Neural progenitor cell (in vitro differentiated cells): ENCODE results near the gene MYB. TPM values are rescaled to one million over a fixed set of nuclear protein-coding genes. Genes with fewer than 3 reads are reported as not detected.
"Not testable (repeated sequence)": the region's sequence is repeated elsewhere in the genome, so short reads cannot be mapped to it uniquely, and the experiment has no call there.

ENCODE experiments used
- DNase-seq: peaks from one replicate; pipeline ENCODE4 v3.0.0-alpha.2; 2016; ENCODE audit warnings: low spot score
- H2AFZ ChIP-seq: fragments of 200-600 bp; sonication (generic); replicated peaks from 2 replicates; pipeline ENCODE4 v1.6.1; 2016; ENCODE audit warnings: antibody characterized with exemption
- H3F3A ChIP-seq: fragments of 200-600 bp; sonication (generic); 2 replicates; pipeline ENCODE4 v1.6.1; 2016; ENCODE audit warnings: antibody characterized with exemption, low read depth
- H3K27ac ChIP-seq: fragments of 200-600 bp; sonication (generic); 2 replicates; pipeline ENCODE4 v1.5.1; 2016; ENCODE audit warnings: mild to moderate bottlenecking
- H3K27me3 ChIP-seq: fragments of 200-600 bp; sonication (generic); 2 replicates; pipeline ENCODE4 v1.6.1; 2016; ENCODE audit warnings: mild to moderate bottlenecking, moderate library complexity
- H3K36me3 ChIP-seq: fragments of 200-600 bp; sonication (generic); 2 replicates; pipeline ENCODE4 v1.5.1; 2016
- H3K4me1 ChIP-seq: fragments of 200-600 bp; sonication (generic); 2 replicates; pipeline ENCODE4 v1.6.1; 2016; ENCODE audit warnings: mixed run types
- H3K4me2 ChIP-seq: fragments of 200-600 bp; sonication (generic); 2 replicates; pipeline ENCODE4 v1.6.1; 2016
- H3K4me3 ChIP-seq: fragments of 200-600 bp; sonication (generic); 2 replicates; pipeline ENCODE4 v1.5.1; 2016
- H3K79me2 ChIP-seq: fragments of 200-600 bp; sonication (generic); 2 replicates; pipeline ENCODE4 v1.6.1; 2016; ENCODE audit warnings: low read depth
- H3K9ac ChIP-seq: fragments of 200-600 bp; sonication (generic); 2 replicates; pipeline ENCODE4 v1.6.1; 2016
- H3K9me3 ChIP-seq: fragments of 200-600 bp; sonication (generic); 2 replicates; pipeline ENCODE4 v1.5.1; 2016; ENCODE audit warnings: low read depth
- H4K20me1 ChIP-seq: fragments of 200-600 bp; sonication (generic); 2 replicates; pipeline ENCODE4 v1.6.1; 2016; ENCODE audit warnings: low read depth
- H3K27ac Mint-ChIP-seq: 3 replicates; pipeline ENCODE4 v1.8.0; 2021; ENCODE audit warnings: mixed read lengths
- H3K27me3 Mint-ChIP-seq: 2 replicates; pipeline ENCODE4 v1.8.0; 2022; ENCODE audit warnings: low read depth, mild to moderate bottlenecking, inconsistent platforms, moderate library complexity, mixed read lengths; ENCODE audit not compliant: insufficient read depth
- H3K36me3 Mint-ChIP-seq: 3 replicates; pipeline ENCODE4 v1.8.0; 2021; ENCODE audit warnings: mixed read lengths
- H3K4me1 Mint-ChIP-seq: 3 replicates; pipeline ENCODE4 v1.8.0; 2021; ENCODE audit warnings: mixed read lengths
- H3K4me3 Mint-ChIP-seq: 3 replicates; pipeline ENCODE4 v1.8.0; 2021; ENCODE audit warnings: mild to moderate bottlenecking, moderate library complexity, mixed read lengths
- H3K9me3 Mint-ChIP-seq: 3 replicates; pipeline ENCODE4 v1.8.0; 2020; ENCODE audit warnings: mixed read lengths
- CTCF ChIP-seq: fragments of 200-600 bp; sonication (generic); IDR thresholded peaks from 2 replicates; pipeline ENCODE4 v1.5.1; 2017; ENCODE audit warnings: antibody characterized with exemption, mild to moderate bottlenecking
- EZH2 ChIP-seq: fragments of 200-600 bp; sonication (generic); IDR thresholded peaks from 2 replicates; pipeline ENCODE4 v1.6.1; 2017; ENCODE audit warnings: antibody characterized with exemption, mild to moderate bottlenecking, moderate library complexity
- EZH2phosphoT487 ChIP-seq: fragments of 200-600 bp; sonication (generic); IDR thresholded peaks from 2 replicates; pipeline ENCODE4 v1.6.1; 2017; ENCODE audit warnings: antibody characterized with exemption
- total RNA-seq: library from RNA; depleted of rRNA; stranded (reverse); fragments of >200 nt; gene quantifications from 2 replicates; pipeline ENCODE4 v1.2.3, GENCODE V29; 2015; ENCODE audit warnings: low replicate concordance

Gene MYB
- total RNA-seq, 1 donor from 2014 or later, result 3.0 TPM

GRCh38 chr6:135147637-135148592, 33.2 kb upstream of the MYB start:
- no peak overlapping the region for H3K4me3 ChIP-seq
- H3K27ac Mint-ChIP-seq, result no peak overlapping the region

GRCh38 chr6:135148889-135149288, 32.2 kb upstream of the MYB start:
- Histone ChIP-seq H3F3A (no peaks in the 10 kb centered on the region), H3K36me3 (no peaks in the 10 kb centered on the region), H3K4me2 (no peak overlapping the region), H3K9ac (no peak overlapping the region), H3K4me1 (peaks cover 11% of the 10 kb centered on the region), H3K27ac (no peak overlapping the region), H3K4me3 (no peak overlapping the region), H3K27me3 (no peaks in the 10 kb centered on the region), H3K79me2 (no peaks in the 10 kb centered on the region), H2AFZ (no peak overlapping the region), H4K20me1 (no peaks in the 10 kb centered on the region), H3K9me3 (no peaks in the 10 kb centered on the region)
- H3K9me3 Mint-ChIP-seq, result peaks cover 4% of the 10 kb centered on the region
- H3K27ac Mint-ChIP-seq, result no peak overlapping the region
- no peak overlapping the region for H3K4me3 Mint-ChIP-seq
- no peak for DNase-seq
- H3K36me3 Mint-ChIP-seq, result no peaks in the 10 kb centered on the region
- TF ChIP-seq EZH2phosphoT487, result no peak
- TF ChIP-seq EZH2, result no peak
- no peak for TF ChIP-seq CTCF
- peaks cover 8% of the 10 kb centered on the region for H3K4me1 Mint-ChIP-seq
- H3K27me3 Mint-ChIP-seq, result peaks cover 2% of the 10 kb centered on the region

More at GRCh38 chr6:135147637-135148592, 33.2 kb upstream of the MYB start:
- peaks cover 11% of the 10 kb centered on the region for H3K4me1 ChIP-seq
- peaks cover 4% of the 10 kb centered on the region for H3K9me3 Mint-ChIP-seq
- peaks cover 8% of the 10 kb centered on the region for H3K4me1 Mint-ChIP-seq
- no peak overlapping the region for H3K4me3 Mint-ChIP-seq
- no peaks in the 10 kb centered on the region for H3F3A ChIP-seq
- H3K36me3 ChIP-seq, result no peaks in the 10 kb centered on the region
- no peaks in the 10 kb centered on the region for H4K20me1 ChIP-seq
- H3K36me3 Mint-ChIP-seq, result no peaks in the 10 kb centered on the region
- no peak overlapping the region for H2AFZ ChIP-seq
- no peak overlapping the region for H3K9ac ChIP-seq
- H3K27me3 ChIP-seq, result no peaks in the 10 kb centered on the region
- no peak for DNase-seq
- TF ChIP-seq CTCF, result no peak
- no peak for TF ChIP-seq EZH2
- TF ChIP-seq EZH2phosphoT487, result no peak
- H3K79me2 ChIP-seq, result no peaks in the 10 kb centered on the region
- no peak overlapping the region for H3K4me2 ChIP-seq
- H3K27me3 Mint-ChIP-seq, result peaks cover 2% of the 10 kb centered on the region
- no peak overlapping the region for H3K27ac ChIP-seq
- H3K9me3 ChIP-seq, result no peaks in the 10 kb centered on the region

- peaks cover 8% of the 10 kb centered on the region for H3K4me1 Mint-ChIP-seq
- Histone ChIP-seq H4K20me1 (no peaks in the 10 kb centered on the region), H3K9me3 (no peaks in the 10 kb centered on the region), H3F3A (no peaks in the 10 kb centered on the region), H3K36me3 (no peaks in the 10 kb centered on the region), H3K79me2 (no peaks in the 10 kb centered on the region), H2AFZ (no peak overlapping the region), H3K4me1 (peaks cover 11% of the 10 kb centered on the region), H3K4me2 (no peak overlapping the region), H3K9ac (no peak overlapping the region), H3K4me3 (no peak overlapping the region), H3K27me3 (no peaks in the 10 kb centered on the region), H3K27ac (no peak overlapping the region)
- H3K27ac Mint-ChIP-seq, result no peak overlapping the region
- TF ChIP-seq EZH2 (no peak), EZH2phosphoT487 (no peak)
- DNase-seq, result no peak
- H3K36me3 Mint-ChIP-seq, result no peaks in the 10 kb centered on the region
- H3K4me3 Mint-ChIP-seq, result no peak overlapping the region
- peaks cover 4% of the 10 kb centered on the region for H3K9me3 Mint-ChIP-seq
- peaks cover 2% of the 10 kb centered on the region for H3K27me3 Mint-ChIP-seq
Measured at GRCh38 chr6:135149376-135149775, 31.7 kb upstream of the MYB start.

GRCh38 chr6:135150481-135150880, 30.6 kb upstream of the MYB start:
- H3K27me3 Mint-ChIP-seq, H3K9me3 Mint-ChIP-seq, H4K20me1 ChIP-seq, H3K4me1 Mint-ChIP-seq, H3K4me2 ChIP-seq, H3K79me2 ChIP-seq, H2AFZ ChIP-seq, H3K36me3 ChIP-seq, H3K27ac ChIP-seq, DNase-seq, H3K27me3 ChIP-seq, H3F3A ChIP-seq, H3K4me3 ChIP-seq, H3K9me3 ChIP-seq, H3K27ac Mint-ChIP-seq, H3K9ac ChIP-seq, H3K4me3 Mint-ChIP-seq, H3K36me3 Mint-ChIP-seq: not testable (repeated sequence)
- peaks cover 11% of the 10 kb centered on the region for H3K4me1 ChIP-seq

- H3K27ac Mint-ChIP-seq, H3K4me3 Mint-ChIP-seq, H3K79me2 ChIP-seq, H3K9me3 ChIP-seq, H3K4me3 ChIP-seq, H3K4me2 ChIP-seq, H3K4me1 Mint-ChIP-seq, H3F3A ChIP-seq, H3K27me3 Mint-ChIP-seq, H3K27ac ChIP-seq, H3K9me3 Mint-ChIP-seq, H3K4me1 ChIP-seq, H3K9ac ChIP-seq, H4K20me1 ChIP-seq, H3K36me3 ChIP-seq, H3K27me3 ChIP-seq, H2AFZ ChIP-seq, DNase-seq, H3K36me3 Mint-ChIP-seq: not testable (repeated sequence)
Measured at GRCh38 chr6:135154125-135154524, 27.0 kb upstream of the MYB start.
